Measurements from ENCODE around the gene IL4I1.

IL4I1 gene

GRCh38 chr19:49853852-49854377 lies 42.8 kb downstream of the IL4I1 start:
- Histone ChIP-seq H3K4me1 (ENCODE audit: insufficient read depth, low read length) (0 out of 2 replicates have a peak, but pooled peaks cover 7% of the 10 kb centered on the region), H3K9me3 (ENCODE audit: control insufficient read depth, insufficient read depth, low read length) (no peaks in the 10 kb centered on the region), H3K36me3 (ENCODE audit: insufficient read depth, low read length) (no peaks in the 10 kb centered on the region), H3K9ac (ENCODE audit: low read depth, low read length) (no peak overlapping the region)

DNA sequence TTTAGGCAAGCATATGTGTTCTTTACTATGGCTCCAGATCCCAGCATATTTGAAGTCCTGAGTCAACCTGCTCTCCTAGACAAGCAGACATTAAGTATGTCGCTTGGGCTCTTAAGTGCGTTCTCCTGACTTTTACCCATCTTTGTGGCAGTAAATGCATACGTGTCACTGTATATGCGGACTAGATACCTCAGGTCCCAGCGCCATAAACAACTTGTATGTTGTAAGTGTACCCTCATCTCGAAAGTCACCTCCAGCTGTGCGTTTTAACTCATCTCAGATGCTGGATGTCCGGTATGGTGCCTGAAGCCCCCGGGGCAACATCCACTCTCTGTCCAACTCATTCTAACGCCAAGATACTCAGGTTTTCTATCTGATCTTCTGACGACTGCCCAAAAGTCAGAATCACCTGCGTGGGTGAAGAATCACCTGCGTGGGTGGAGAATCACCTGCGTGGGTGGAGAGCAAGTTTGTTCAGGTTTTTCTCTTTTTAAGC lies 44.0 kb downstream of the IL4I1 start:
- no peaks in the 10 kb centered on the region for H3K36me3 ChIP-seq (ENCODE audit: insufficient read depth, low read length)
- H3K9me3 ChIP-seq (ENCODE audit: control insufficient read depth, insufficient read depth, low read length), result no peaks in the 10 kb centered on the region
- H3K4me1 ChIP-seq (ENCODE audit: insufficient read depth, low read length), result 0 out of 2 replicates have a peak, but pooled peaks cover 7% of the 10 kb centered on the region
- H3K9ac ChIP-seq (ENCODE audit: low read depth, low read length), result 0 out of 2 replicates have a peak overlapping the region, but pooled peaks have one; percentile 71

DNA sequence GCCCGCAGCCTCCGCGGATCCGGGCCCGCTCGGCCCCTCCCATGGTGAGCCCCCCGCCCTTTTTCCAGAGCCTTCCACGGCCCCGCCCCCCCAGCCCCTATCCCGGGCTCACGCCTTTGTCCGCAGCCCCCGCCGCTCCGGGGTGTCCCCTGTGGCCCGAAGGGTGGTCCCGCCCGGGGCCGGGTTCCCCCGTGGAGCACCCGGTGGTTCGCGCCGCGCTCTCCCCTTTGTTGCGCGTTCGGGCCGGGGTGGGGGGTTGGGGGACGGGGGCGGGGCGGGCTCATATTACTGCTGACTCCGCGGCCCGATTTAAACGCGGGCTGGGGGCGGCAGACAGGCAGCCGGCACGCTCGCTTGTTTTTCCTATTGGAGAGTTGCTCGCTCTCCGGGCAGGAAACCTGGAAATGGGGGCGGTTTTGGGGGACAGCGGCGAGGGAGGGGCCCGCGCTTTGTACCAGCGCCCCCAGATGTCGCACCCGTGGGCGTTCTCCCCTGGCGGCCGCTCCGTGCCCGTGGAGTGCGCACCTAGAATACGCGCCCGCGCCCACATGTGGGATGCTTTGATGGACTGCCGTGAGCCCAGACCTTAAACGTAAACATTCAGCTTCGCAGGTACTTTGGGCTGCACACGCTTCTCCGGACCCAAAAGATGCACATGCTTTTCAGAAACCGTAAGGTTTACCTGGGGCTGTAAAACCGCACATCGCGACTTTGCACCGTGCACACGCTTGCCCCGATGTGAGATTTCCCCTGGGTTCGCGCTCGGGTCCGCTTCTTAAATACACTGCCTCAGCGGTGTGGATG lies 45.0 kb downstream of the IL4I1 start:
- Histone ChIP-seq H3K9ac (ENCODE audit: low read depth, low read length) (peak overlapping the region; percentile 80), H3K36me3 (ENCODE audit: insufficient read depth, low read length) (no peaks in the 10 kb centered on the region), H3K9me3 (ENCODE audit: control insufficient read depth, insufficient read depth, low read length) (no peaks in the 10 kb centered on the region), H3K4me1 (ENCODE audit: insufficient read depth, low read length) (0 out of 2 replicates have a peak, but pooled peaks cover 7% of the 10 kb centered on the region)

DNA sequence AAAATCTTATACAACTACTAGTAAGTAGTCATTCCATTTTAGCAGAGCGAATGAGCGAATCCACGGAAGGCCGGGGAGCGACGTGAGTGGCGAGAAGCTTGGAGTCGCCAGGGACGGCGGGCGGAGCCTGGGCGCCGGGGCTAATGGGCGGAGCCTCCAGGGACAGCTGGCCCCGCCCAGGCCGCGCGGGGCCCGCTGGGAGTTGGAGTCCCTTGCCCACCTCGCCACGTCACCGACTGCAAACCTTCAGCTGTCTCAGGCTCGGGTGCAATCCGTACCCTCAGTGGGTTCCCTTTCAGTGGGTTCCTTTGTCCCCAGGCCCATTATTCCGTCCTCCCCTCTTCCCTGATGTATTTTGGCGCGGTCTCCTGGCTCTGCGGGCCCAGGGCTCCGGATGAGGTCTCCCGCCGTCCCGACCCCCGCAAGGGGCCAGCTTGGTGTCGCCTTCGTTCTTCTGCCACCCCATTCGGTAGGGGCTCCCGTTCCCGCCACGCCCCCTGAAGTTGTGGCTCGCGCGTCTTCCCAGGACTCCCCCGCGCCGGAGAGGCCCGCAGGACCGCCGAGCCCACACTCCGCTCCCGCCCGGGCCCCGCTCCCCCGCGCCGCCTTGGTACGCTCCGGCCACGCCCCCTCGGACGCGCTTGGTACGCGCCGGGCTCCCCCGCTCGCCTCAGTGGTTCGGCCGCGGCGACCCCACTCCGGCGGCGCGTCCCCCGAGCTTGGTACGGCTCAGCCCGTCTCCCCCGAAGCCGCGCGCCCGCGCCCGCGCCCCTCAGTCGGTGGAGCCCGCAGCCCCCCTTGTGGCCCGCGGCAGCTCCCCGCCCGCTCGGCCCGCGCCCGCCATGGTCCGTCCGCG lies 46.0 kb downstream of the IL4I1 start, which contains the start of gene PTOV1:
Gene PTOV1 (plus strand): TSS at position 673 of the 856 bp plus-strand sequence.
- 0 out of 2 replicates have a peak, but pooled peaks cover 7% of the 10 kb centered on the region for H3K4me1 ChIP-seq (ENCODE audit: insufficient read depth, low read length)
- peak within 1 kb of the TSS; percentile 80 for H3K9ac ChIP-seq (ENCODE audit: low read depth, low read length)
- no peaks in the 10 kb centered on the region for H3K9me3 ChIP-seq (ENCODE audit: control insufficient read depth, insufficient read depth, low read length)
- no peaks in the 10 kb centered on the region for H3K36me3 ChIP-seq (ENCODE audit: insufficient read depth, low read length)

DNA sequence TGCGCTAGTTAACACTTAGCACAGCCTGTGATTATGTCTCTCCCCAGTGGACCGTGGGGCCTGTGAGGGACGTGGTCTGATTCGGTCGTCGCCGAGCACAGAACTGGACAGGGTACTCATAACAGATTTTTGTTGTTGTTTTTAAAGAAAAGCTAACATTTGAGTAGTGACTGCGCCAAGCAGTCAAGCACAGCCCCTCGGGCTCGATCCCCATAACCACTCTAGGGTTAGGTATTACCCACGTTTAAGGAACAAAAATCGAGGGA lies 46.5 kb downstream of the IL4I1 start:
- Histone ChIP-seq H3K9me3 (ENCODE audit: control insufficient read depth, insufficient read depth, low read length) (no peaks in the 10 kb centered on the region), H3K36me3 (ENCODE audit: insufficient read depth, low read length) (no peaks in the 10 kb centered on the region), H3K9ac (ENCODE audit: low read depth, low read length) (peak overlapping the region; percentile 80), H3K4me1 (ENCODE audit: insufficient read depth, low read length) (0 out of 2 replicates have a peak, but pooled peaks cover 7% of the 10 kb centered on the region)

DNA sequence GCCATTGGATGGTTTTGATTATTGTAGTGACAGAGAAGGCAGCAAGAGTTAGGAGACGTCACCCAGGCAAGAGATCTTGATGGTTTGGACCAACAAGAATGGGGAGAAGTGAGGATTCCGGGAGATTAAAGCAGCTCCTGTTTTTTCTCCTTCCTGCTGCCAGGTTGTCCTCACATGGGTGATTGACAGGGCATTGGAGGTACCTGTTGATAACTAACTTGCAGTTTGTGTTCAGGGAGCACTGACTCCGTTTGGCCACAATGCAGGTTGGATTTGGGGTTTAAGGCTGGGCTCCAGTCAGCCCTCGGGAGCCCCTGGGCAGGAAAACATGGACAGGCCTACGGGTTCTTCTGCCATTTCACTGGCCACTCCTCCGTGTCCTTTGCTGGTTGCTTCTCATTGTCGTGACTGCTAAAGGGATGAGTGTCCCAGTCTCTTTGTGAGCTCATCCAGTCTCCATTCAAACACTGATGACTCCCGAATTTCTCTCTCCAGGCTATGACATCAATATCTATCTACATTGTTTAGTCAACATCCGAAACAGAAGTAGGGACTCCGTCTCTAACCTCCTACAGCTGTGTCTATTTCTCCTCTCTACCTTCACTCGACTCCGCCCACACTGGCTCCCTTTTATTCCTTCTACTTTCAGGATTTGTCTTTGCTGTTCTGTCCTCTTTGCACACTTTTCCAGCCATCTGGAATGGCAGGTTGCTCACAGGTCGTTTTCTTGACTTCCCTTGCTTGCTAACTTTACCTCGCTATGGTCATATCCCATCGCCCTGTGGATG lies 47.1 kb downstream of the IL4I1 start:
- H3K36me3 ChIP-seq (ENCODE audit: insufficient read depth, low read length), result no peaks in the 10 kb centered on the region
- no peaks in the 10 kb centered on the region for H3K9me3 ChIP-seq (ENCODE audit: control insufficient read depth, insufficient read depth, low read length)
- H3K9ac ChIP-seq (ENCODE audit: low read depth, low read length), result peak overlapping the region; percentile 80; the same call in 1 of the 2 replicates
- 0 out of 2 replicates have a peak, but pooled peaks cover 7% of the 10 kb centered on the region for H3K4me1 ChIP-seq (ENCODE audit: insufficient read depth, low read length)

DNA sequence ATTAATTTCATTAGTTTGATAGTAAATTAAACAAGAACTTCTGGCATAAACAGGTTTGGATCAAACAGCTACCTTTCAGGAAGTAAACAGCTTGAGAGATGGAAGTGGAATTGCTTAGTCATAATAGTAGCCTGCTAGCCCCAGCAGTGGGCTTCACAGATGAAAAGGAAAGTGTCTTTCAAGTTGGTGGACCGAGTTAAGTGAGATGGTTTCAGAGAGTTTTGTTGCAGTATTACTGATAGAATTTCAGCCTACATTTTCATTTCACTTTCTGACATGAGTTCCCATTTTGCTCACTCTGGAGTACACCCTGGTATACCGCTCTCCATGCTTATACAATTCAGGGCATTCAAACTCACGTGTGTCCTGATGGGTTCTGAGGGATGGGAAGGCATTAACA lies 47.7 kb downstream of the IL4I1 start:
- 0 out of 2 replicates have a peak, but pooled peaks cover 7% of the 10 kb centered on the region for H3K4me1 ChIP-seq (ENCODE audit: insufficient read depth, low read length)
- H3K9ac ChIP-seq (ENCODE audit: low read depth, low read length), result no peak overlapping the region
- H3K36me3 ChIP-seq (ENCODE audit: insufficient read depth, low read length), result no peaks in the 10 kb centered on the region
- no peaks in the 10 kb centered on the region for H3K9me3 ChIP-seq (ENCODE audit: control insufficient read depth, insufficient read depth, low read length)

DNA sequence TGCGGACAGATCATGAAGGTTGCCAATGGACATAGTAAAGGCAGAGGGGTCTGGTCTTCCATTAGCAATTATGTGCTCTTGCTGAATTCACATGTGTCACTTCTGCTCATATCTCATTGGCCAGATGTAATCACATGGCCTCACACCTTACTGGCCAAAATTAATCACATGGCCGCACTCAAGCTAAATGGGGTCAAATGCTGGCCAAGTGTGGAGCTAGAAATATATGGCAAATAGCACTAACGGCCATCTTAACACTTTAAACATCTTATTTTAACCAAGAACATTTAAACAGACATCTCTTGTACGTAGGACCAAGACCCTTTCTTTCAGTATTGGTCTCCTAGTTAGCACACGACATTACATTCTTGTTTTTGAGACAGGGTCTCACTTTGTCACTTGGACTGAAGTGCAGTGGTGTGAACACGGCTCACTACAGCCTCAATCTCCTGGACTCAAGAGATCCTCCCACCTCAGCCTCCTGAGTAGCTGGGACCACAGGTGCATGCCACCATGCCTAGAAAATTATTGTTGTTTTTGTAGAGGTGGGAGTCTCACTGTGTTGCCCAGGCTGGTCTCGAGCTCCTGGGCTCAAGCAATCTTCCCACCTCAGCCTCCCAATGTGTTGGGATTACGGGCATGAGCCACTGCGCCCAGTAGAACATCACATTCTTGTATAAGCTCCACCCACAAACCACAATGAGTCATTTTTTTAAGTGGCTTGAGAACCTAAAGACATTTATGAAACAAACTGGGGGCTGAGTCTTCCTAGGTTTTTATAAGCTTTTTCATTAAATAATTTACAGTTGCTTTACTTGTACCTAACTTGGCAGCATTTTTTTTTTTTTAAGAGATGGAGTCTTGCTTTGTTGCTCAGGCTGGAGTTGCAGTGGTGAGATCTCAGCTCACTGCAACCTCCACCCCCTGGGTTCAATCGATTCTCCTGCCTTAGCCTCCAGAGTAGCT lies 48.7 kb downstream of the IL4I1 start:
- H3K9ac ChIP-seq (ENCODE audit: low read depth, low read length), result no peak overlapping the region
- no peaks in the 10 kb centered on the region for H3K9me3 ChIP-seq (ENCODE audit: control insufficient read depth, insufficient read depth, low read length)
- 0 out of 2 replicates have a peak, but pooled peaks cover 7% of the 10 kb centered on the region for H3K4me1 ChIP-seq (ENCODE audit: insufficient read depth, low read length)
- H3K36me3 ChIP-seq (ENCODE audit: insufficient read depth, low read length), result no peaks in the 10 kb centered on the region

DNA sequence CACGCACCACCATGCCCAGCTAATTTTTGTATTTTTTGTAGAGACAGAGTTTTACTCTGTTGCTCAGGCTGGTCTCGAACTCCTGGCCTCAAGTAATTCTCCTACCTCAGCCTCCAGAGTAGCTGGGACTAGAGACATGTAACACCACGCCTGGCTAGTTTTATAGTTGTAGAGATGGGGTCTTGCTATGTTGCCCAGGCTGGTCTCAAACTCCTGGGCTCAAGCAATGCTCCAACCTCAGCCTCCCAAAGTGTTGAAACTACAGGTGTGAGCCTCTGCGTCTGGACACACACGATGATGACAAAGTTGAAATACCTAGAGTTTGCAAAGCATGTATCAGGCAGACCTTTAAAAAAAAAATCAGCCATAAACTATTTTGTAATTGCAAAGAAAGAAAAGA lies 50.3 kb downstream of the IL4I1 start:
- 0 out of 2 replicates have a peak, but pooled peaks cover 4% of the 10 kb centered on the region for H3K4me1 ChIP-seq (ENCODE audit: insufficient read depth, low read length)
- H3K36me3 ChIP-seq (ENCODE audit: insufficient read depth, low read length), result no peaks in the 10 kb centered on the region
- no peak overlapping the region for H3K9ac ChIP-seq (ENCODE audit: low read depth, low read length)
- H3K9me3 ChIP-seq (ENCODE audit: control insufficient read depth, insufficient read depth, low read length), result no peaks in the 10 kb centered on the region

GRCh38 chr19:49845414-49845813 lies 51.3 kb downstream of the IL4I1 start:
- Histone ChIP-seq H3K9ac (ENCODE audit: low read depth, low read length) (no peak overlapping the region), H3K36me3 (ENCODE audit: insufficient read depth, low read length) (0 out of 2 replicates have a peak, but pooled peaks cover 5% of the 10 kb centered on the region), H3K9me3 (ENCODE audit: control insufficient read depth, insufficient read depth, low read length) (no peaks in the 10 kb centered on the region), H3K4me1 (ENCODE audit: insufficient read depth, low read length) (0 out of 2 replicates have a peak, but pooled peaks cover 4% of the 10 kb centered on the region)

DNA sequence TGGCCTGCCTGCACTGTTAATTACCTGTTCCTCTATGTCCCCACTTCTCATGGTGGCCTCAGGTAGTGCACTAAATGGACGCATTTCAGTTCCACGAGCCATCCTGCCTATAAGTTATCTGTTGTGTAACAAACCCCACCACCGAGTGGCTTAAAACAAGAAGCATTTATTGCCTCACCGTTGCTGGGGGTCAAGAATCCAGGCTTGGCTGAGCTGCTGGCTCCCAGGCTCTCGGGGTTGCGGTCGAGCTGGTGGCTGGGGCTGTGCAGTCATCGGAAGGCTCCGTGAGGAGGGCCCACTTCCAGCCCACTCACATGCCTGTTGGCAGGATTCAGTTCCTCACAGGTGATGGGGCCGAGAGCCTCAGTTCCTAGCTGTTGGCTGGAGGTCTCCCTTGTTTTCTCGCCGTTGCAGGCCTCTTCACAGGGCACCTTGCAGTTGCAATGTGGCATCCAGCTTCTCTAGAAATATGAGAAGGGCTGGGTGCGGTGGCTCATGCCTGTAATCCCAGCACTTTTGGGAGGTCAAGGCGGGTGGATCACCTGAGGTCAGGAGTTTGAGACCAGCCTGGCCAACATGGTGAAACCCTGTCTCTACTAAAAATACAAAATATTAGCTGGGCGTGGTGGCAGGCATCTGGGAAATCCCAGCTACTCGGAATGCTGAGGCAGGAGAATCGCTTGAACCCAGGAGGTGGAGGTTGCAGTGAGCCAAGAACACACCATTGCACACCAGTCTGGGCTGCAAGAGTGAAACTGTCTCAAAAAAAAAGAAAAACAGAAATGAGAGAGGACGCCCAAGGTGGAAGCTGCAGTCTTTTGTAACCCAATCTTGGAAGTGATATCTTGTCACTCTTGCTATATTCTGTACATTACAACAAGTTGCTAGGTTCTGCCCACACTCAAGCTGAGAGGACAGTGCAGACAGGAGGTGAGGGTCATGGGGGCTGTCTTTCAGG lies 52.3 kb downstream of the IL4I1 start:
- no peaks in the 10 kb centered on the region for H3K4me1 ChIP-seq (ENCODE audit: insufficient read depth, low read length)
- no peak overlapping the region for H3K9ac ChIP-seq (ENCODE audit: low read depth, low read length)
- H3K36me3 ChIP-seq (ENCODE audit: insufficient read depth, low read length), result 0 out of 2 replicates have a peak, but pooled peaks cover 5% of the 10 kb centered on the region
- no peaks in the 10 kb centered on the region for H3K9me3 ChIP-seq (ENCODE audit: control insufficient read depth, insufficient read depth, low read length)

GRCh38 chr19:49843265-49843664 lies 53.4 kb downstream of the IL4I1 start:
- Histone ChIP-seq H3K9me3 (ENCODE audit: control insufficient read depth, insufficient read depth, low read length) (no peaks in the 10 kb centered on the region), H3K36me3 (ENCODE audit: insufficient read depth, low read length) (peaks cover 8% of the 10 kb centered on the region; the same call in 1 of the 2 replicates), H3K9ac (ENCODE audit: low read depth, low read length) (no peak overlapping the region), H3K4me1 (ENCODE audit: insufficient read depth, low read length) (no peaks in the 10 kb centered on the region)

Measured in ES-I3 (cell line).